GM21619 (cell line): ENCODE data around the gene ZNF426.

Experiments
- ATAC-seq: cut with Tn5 transposase; IDR thresholded peaks from one replicate; pipeline ENCODE4 v1.9.1; 2021; ENCODE audit not compliant: unreplicated experiment

ZNF426 gene

GRCh38 chr19:9498183-9498902 lies 40.1 kb downstream of the ZNF426 start, which contains the start of gene ZNF560:
Gene ZNF560 (minus strand): TSS chr19:9498616. CDS start chr19:9475313, 23,303 bp downstream.
- no peak for ATAC-seq

DNA sequence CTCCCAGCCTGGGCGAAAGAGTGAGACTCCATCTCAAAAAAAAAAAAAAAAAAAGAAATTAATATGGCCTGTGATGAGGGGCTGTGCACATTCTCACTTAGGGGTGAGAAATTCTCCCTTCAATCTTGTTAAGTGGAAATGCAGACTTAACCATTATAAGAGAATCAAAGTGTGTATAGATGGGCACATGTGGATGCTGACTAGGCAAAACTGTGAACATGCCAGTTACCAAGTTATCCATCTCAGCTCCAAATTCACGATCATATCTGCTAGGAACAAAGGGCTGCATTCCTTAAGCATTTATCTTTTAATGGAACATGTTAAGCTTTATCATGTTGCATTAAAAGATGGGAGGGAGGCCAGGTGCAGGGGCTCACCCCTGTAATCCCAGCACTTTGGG lies 44.3 kb downstream of the ZNF426 start:
- no peak for ATAC-seq

GRCh38 chr19:9487016-9487415 lies 51.4 kb downstream of the ZNF426 start:
- ATAC-seq, result no peak

GRCh38 chr19:9485140-9485539 lies 53.3 kb downstream of the ZNF426 start:
- ATAC-seq, result no peak

DNA sequence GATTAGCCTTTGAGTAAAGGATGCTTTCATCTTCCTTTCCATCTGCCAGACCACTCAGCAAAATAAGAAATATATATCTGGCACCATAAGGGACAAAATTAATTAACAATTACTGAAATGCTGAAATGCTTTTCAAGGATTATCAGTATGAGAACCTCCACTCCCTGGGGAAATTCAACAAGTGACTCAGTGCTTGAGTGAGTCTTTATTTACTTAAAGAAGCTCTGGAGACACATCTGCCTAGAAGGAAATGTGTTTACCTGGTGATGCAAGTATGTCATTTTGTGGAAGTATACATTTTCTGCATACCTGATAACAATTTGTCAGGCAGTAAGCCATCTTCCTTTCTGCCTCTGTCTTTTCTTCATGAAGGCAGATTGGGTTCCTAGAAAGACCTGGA lies 63.5 kb downstream of the ZNF426 start:
- ATAC-seq, result no peak
